DMS153 treated with DMSO at 0.1 percent for 48 hours (cell line): Measurements from ENCODE around the gene ZDHHC7.

Source experiments
- DNase-seq: peaks from one replicate; lab custom pipeline; 2025; ENCODE audit not compliant: unreplicated experiment; lab: John Stamatoyannopoulos, UW

ZDHHC7 gene

GRCh38 chr16:84925092-84925772 is 86.1 kb downstream of the ZDHHC7 start:
- DNase-seq = no peak

GRCh38 chr16:84924331-84925091 is 86.8 kb downstream of the ZDHHC7 start:
- DNase-seq = no peak
